Ovary (tissue), 3 donors: Measurements from ENCODE around the gene FBLN2.

ENCODE experiments used
- EP300 ChIP-seq: sonication (generic); formaldehyde crosslinking; IDR thresholded peaks from one replicate; pipeline ENCODE4 v1.6.1; 2017; ENCODE audit warnings: antibody characterized with exemption
- TF ChIP-seq, protein P1 (sequence below), 3 donors: fragments of 450-650 bp in 2 of 3; fragments of 200-600 bp in 1 of 3; IDR thresholded peaks; one replicate each; pipeline versions ENCODE4 v1.5.1 to v1.8.0; 2016 to 2022; ENCODE audit warnings: antibody characterized with exemption in 3 of 3, mild to moderate bottlenecking in 1 of 3
- donor health status: DM: no; HTN: no; CAD: no.

DNA sequence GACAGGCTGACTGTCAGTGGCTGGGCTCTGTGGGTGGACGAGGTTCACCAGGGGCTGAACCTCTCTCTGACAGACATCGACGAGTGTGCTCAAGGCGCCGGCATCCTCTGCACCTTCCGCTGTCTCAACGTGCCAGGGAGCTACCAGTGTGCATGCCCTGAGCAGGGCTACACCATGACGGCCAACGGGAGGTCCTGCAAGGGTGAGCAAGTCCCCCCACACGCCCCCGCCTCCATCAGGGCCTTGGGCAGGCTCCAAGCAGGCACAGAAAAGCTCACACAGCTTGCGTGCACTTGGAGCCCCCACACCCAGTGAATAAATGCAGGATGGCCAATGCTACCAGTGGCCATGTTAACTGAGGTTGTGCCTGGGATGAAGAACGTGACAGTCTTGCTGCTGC lies 82.3 kb downstream of the FBLN2 start:
- TF ChIP-seq, protein P1, sequence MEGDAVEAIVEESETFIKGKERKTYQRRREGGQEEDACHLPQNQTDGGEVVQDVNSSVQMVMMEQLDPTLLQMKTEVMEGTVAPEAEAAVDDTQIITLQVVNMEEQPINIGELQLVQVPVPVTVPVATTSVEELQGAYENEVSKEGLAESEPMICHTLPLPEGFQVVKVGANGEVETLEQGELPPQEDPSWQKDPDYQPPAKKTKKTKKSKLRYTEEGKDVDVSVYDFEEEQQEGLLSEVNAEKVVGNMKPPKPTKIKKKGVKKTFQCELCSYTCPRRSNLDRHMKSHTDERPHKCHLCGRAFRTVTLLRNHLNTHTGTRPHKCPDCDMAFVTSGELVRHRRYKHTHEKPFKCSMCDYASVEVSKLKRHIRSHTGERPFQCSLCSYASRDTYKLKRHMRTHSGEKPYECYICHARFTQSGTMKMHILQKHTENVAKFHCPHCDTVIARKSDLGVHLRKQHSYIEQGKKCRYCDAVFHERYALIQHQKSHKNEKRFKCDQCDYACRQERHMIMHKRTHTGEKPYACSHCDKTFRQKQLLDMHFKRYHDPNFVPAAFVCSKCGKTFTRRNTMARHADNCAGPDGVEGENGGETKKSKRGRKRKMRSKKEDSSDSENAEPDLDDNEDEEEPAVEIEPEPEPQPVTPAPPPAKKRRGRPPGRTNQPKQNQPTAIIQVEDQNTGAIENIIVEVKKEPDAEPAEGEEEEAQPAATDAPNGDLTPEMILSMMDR (IDR thresholded peaks at IDR 0.05), result no peak
- no peak for TF ChIP-seq EP300
